CMK (cell line): ENCODE results near the gene OXCT2.

Experiments used
- DNase-seq: peaks from one replicate; pipeline ENCODE4 v3.0.0-alpha.2; 2010; ENCODE audit warnings: low read depth

OXCT2 gene

DNA sequence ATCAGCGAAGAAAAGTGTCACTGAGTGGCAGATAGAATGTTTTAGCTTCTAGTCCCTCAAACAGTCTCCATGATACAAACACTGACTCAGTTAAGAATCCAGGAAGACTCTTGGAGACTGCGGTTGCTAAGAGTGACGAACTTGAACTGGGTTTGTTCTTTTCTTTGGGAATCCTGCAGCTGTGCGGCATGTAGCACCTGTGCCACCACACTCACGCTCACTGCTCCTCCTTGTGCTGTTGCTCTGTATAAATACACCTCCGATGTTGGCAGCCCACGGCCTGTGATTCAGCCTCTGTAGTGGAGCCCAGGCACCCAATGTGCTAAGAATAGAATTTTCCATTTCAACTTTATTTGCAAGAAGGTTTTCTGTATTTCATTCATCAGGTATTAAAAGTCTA is 38.0 kb downstream of the OXCT2 start:
- DNase-seq: no peak

DNA sequence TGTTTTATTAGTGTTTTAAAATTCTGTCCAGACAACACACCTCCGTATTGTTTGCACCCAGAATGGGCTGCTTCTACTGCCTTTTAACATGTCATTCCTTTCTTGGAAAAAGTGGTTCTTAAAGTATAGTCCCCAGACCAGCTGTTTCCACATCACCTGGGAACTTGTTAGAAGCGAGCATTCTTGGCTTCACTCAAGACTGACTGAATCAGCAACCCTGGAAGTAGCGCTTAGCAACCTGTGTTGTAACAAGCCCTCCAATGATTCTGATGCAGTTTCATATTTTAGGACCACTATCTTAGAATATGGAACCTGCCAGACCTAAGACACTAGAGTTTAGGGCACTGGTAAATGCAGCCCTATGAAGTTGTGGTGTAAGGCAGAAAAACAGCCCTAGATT is 38.4 kb downstream of the OXCT2 start:
- DNase-seq: no peak

GRCh38 chr1:39729842-39730241 is 41.3 kb downstream of the OXCT2 start:
- DNase-seq: no peak

- DNase-seq: no peak
Observed at GRCh38 chr1:39729030-39729429, 42.1 kb downstream of the OXCT2 start.

DNA sequence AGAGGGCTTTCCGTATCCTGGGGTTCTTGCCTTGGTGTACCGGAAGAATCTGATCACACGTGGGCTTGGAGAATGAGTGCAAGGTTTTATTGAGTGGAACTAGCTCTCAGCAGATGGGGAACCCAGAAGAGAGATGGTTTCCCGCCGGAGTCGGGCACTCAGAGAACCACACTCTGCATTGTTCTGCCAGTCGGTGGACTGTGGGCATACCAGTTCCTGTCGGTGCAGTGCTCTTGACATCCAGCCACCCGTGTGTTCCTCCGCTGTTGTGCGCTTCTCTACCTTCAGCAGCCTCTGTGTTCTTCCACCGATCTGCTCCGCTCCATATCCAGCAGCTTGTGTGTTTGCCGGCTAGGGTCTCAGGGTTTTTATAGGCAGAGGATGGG is 43.2 kb downstream of the OXCT2 start:
- DNase-seq: no peak

DNA sequence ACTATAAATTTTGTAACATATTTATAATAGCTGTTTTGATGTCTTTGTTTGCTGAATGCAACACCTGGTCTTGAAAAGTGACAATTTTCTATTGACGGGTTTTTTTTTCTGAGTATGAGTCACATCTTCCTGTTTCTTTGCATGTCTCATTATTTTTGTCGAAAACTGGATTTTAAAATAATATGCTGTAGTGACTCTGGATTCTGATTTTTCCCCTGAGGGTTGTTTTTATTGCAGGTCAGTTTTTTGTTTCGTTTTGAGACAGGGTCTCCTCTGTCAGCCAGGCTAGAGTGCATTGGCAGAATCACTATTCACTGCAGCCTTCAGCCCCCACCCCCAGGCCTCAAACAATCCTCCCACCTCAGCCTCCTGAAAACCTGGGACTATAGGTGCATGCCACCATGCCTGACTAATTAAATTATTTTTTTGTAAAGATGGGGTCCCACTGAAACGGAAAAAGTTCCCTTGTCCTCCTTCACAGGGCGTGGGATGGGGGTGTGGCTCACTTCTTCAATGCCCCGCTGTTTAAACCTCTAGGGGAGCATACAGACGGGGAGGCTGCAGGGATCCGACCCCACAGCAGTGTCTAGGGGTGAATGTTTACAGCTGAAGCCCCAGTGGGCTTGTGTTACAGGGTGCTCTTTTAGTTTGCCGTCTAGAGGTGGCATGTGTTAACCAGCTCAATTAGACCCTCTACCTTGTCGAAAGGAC is 43.8 kb downstream of the OXCT2 start:
- no peak for DNase-seq

DNA sequence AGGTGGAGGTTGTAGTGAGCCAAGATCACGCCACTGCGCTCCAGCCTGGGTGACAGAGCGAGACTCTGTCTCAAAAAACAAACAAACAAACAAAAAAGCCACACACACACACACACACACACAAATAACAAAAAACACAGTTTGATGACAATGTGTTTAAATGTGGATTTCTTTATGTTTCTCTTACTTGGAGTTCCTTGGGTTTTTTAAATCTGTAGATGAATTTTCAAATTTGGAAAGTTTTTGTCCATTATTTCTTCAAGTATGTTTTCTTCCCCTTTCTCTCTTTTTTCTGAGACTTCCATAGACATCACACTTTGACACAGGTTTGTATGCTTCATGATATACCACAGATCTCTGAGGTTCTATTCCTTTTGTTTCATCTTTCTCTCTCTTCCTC is 44.5 kb downstream of the OXCT2 start:
- DNase-seq: no peak

- DNase-seq: no peak
Observed at GRCh38 chr1:39722495-39722894, 48.7 kb downstream of the OXCT2 start.

- DNase-seq: no peak
Observed at GRCh38 chr1:39721664-39722063, 49.5 kb downstream of the OXCT2 start.

GRCh38 chr1:39720094-39720999 is 50.8 kb downstream of the OXCT2 start:
- peak; percentile 32 for DNase-seq
